IMR-90 (cell line): Measurements from ENCODE around the gene KIF5C. TPM values are rescaled to one million over a fixed set of nuclear protein-coding genes. Genes with fewer than 3 reads are reported as not detected.

Experiments used
- ATAC-seq: fragments of 200-7000 bp; cut with Tn5 transposase; 2 replicates; pipeline ENCODE4 v1.9.1; 2020; ENCODE audit warnings: low read depth, mild to moderate bottlenecking, moderate library complexity
- BruUV-seq: library from RNA; stranded (reverse); fragments of 400-500 nt; replicated peaks from 2 replicates; lab custom pipeline; 2021; lab: Mats Ljungman, UMichigan
- CTCF ChIA-PET: fragments of 300-600 bp; formaldehyde crosslinking; extraction: SDS; loops from one replicate; lab custom pipeline; 2021; ENCODE audit warnings: antibody characterized with exemption; lab: Yijun Ruan, JAX
- POLR2A ChIA-PET: fragments of 300-600 bp; sonication (Branson Sonifier 250); formaldehyde crosslinking; loops from one replicate; lab custom pipeline; 2022; ENCODE audit warnings: antibody characterized with exemption; ENCODE audit not compliant: unreplicated experiment; lab: Charles Lee
- DNase-seq: peaks from one replicate; pipeline ENCODE4 v3.0.0; 2013
- H2AFZ ChIP-seq: replicated peaks from 2 replicates; pipeline ENCODE3; 2013; ENCODE audit warnings: low read length, mild to moderate bottlenecking; ENCODE audit not compliant: poor library complexity
- H2AK5ac ChIP-seq: 2 replicates; pipeline ENCODE4 v1.6.1; 2013; ENCODE audit warnings: low read depth, low read length, inconsistent platforms
- H2AK9ac ChIP-seq: replicated peaks from 2 replicates; pipeline ENCODE3; 2013; ENCODE audit warnings: mild to moderate bottlenecking, low read depth, low read length, moderate library complexity; ENCODE audit not compliant: poor library complexity
- H2BK120ac ChIP-seq: 2 replicates; pipeline ENCODE4 v1.6.1; 2013; ENCODE audit warnings: low read depth, low read length, inconsistent platforms
- H2BK15ac ChIP-seq: 3 replicates; pipeline ENCODE4 v1.6.1; 2013; ENCODE audit warnings: low read depth, low read length, inconsistent platforms
- H2BK20ac ChIP-seq: 2 replicates; pipeline ENCODE4 v1.6.1; 2013; ENCODE audit warnings: low read depth, mild to moderate bottlenecking, inconsistent platforms, low read length, moderate library complexity
- H2BK5ac ChIP-seq: 2 replicates; pipeline ENCODE4 v1.6.1; 2013; ENCODE audit warnings: mild to moderate bottlenecking, low read depth, low read length, inconsistent platforms; ENCODE audit not compliant: poor library complexity, severe bottlenecking
- H3K14ac ChIP-seq: replicated peaks from 2 replicates; pipeline ENCODE4 v1.6.1; 2013; ENCODE audit warnings: low read depth, low read length, inconsistent platforms
- H3K18ac ChIP-seq: 2 replicates; pipeline ENCODE4 v1.6.1; 2013; ENCODE audit warnings: low read depth, low read length, control low read depth
- H3K23ac ChIP-seq: 2 replicates; pipeline ENCODE4 v1.6.1; 2013; ENCODE audit warnings: low read depth, low read length, inconsistent platforms
- H3K27ac ChIP-seq: 2 replicates; pipeline ENCODE4 v1.5.1; 2013; ENCODE audit warnings: mild to moderate bottlenecking, control low read depth, low read length; ENCODE audit not compliant: insufficient read depth
- H3K27me3 ChIP-seq: 2 replicates; pipeline ENCODE4 v1.6.1; 2013; ENCODE audit warnings: low read length; ENCODE audit not compliant: control insufficient read depth, insufficient read depth
- H3K36me3 ChIP-seq: 2 replicates; pipeline ENCODE4 v1.6.1; 2013; ENCODE audit warnings: low read length, mixed read lengths; ENCODE audit not compliant: control insufficient read depth, insufficient read depth
- H3K4ac ChIP-seq: 2 replicates; pipeline ENCODE4 v1.6.1; 2013; ENCODE audit warnings: low read depth, low read length, inconsistent platforms
- H3K4me1 ChIP-seq: 2 replicates; pipeline ENCODE4 v1.6.1; 2013; ENCODE audit warnings: low read length, mixed read lengths; ENCODE audit not compliant: control insufficient read depth, insufficient read depth
- H3K4me2 ChIP-seq: 2 replicates; pipeline ENCODE4 v1.6.1; 2013; ENCODE audit warnings: low read depth, mild to moderate bottlenecking, control low read depth, low read length, moderate library complexity
- H3K4me3 ChIP-seq: 2 replicates; pipeline ENCODE4 v1.5.1; 2013; ENCODE audit warnings: low read depth, mild to moderate bottlenecking, control low read depth, low read length, moderate library complexity; ENCODE audit not compliant: insufficient read depth
- H3K56ac ChIP-seq: 2 replicates; pipeline ENCODE4 v1.6.1; 2013; ENCODE audit warnings: low read length, inconsistent platforms; ENCODE audit not compliant: insufficient read depth; ENCODE audit errors: extremely low read depth
- H3K79me1 ChIP-seq, 2 experiments: 2 replicates each; pipeline ENCODE4 v1.6.1; 2013; ENCODE audit warnings: low read length in 2 of 2, inconsistent platforms in 1 of 2, low read depth in 1 of 2
- H3K9ac ChIP-seq: 2 replicates; pipeline ENCODE4 v1.6.1; 2013; ENCODE audit warnings: low read depth, low read length, control low read depth
- H3K9me1 ChIP-seq: 2 replicates; pipeline ENCODE4 v1.6.1; 2013; ENCODE audit warnings: low read length, inconsistent platforms; ENCODE audit not compliant: insufficient read depth
- H3K9me3 ChIP-seq: 2 replicates; pipeline ENCODE4 v1.6.1; 2013; ENCODE audit warnings: low read length; ENCODE audit not compliant: control insufficient read depth, insufficient read depth
- H4K20me1 ChIP-seq: 2 replicates; pipeline ENCODE4 v1.6.1; 2013; ENCODE audit warnings: low read length, inconsistent platforms; ENCODE audit not compliant: insufficient read depth
- H4K5ac ChIP-seq: 2 replicates; pipeline ENCODE4 v1.6.1; 2013; ENCODE audit warnings: mild to moderate bottlenecking, low read depth, low read length, control low read depth
- H4K8ac ChIP-seq, 2 experiments: 2 replicates each; pipeline ENCODE4 v1.6.1; 2013; ENCODE audit warnings: low read depth in 2 of 2, low read length in 2 of 2, control low read depth in 1 of 2, inconsistent platforms in 1 of 2
- H4K91ac ChIP-seq: 2 replicates; pipeline ENCODE4 v1.6.1; 2013; ENCODE audit warnings: low read depth, low read length, inconsistent platforms; ENCODE audit not compliant: insufficient read depth
- CEBPB ChIP-seq: IDR thresholded peaks from 2 replicates; pipeline ENCODE4 v1.6.1; 2012; ENCODE audit warnings: low read depth, low read length, improper control_type of control experiment
- CTCF ChIP-seq: conservative IDR thresholded peaks from 2 replicates; pipeline ENCODE4 v1.5.1; 2012; ENCODE audit warnings: mild to moderate bottlenecking, low read depth, low read length, improper control_type of control experiment
- ELK1 ChIP-seq: fragments of 150-350 bp; IDR thresholded peaks from 2 replicates; pipeline ENCODE4 v1.6.1; 2016; ENCODE audit warnings: low read depth, mild to moderate bottlenecking, low read length, moderate library complexity, borderline replicate concordance
- MAFK ChIP-seq: IDR thresholded peaks from 2 replicates; pipeline ENCODE4 v1.6.1; 2012; ENCODE audit warnings: low read depth, low read length, improper control_type of control experiment
- MAZ ChIP-seq: IDR thresholded peaks from 2 replicates; pipeline ENCODE4 v1.6.1; 2012; ENCODE audit warnings: low read depth, mild to moderate bottlenecking, low read length, improper control_type of control experiment, moderate library complexity, borderline replicate concordance
- MXI1 ChIP-seq: IDR thresholded peaks from 2 replicates; pipeline ENCODE4 v1.6.1; 2012; ENCODE audit warnings: low read depth, mild to moderate bottlenecking, low read length, moderate library complexity, borderline replicate concordance
- NFE2L2 ChIP-seq: fragments of 150-350 bp; IDR thresholded peaks from 2 replicates; pipeline ENCODE4 v1.6.1; 2016; ENCODE audit warnings: low read depth, mild to moderate bottlenecking, low read length
- SMC3 ChIP-seq: fragments of 150-350 bp; IDR thresholded peaks from 2 replicates; pipeline ENCODE4 v1.6.1; 2016; ENCODE audit warnings: low read depth, mild to moderate bottlenecking, antibody characterized with exemption, low read length, moderate library complexity
- WGBS, 2 experiments: methylation state at CpG; one replicate each; pipeline versions ENCODE4 v1.1.5 to v1.1.7; 2013; ENCODE audit warnings: missing lambda C conversion rate in 2 of 2; ENCODE audit not compliant: insufficient read length in 1 of 2; ENCODE audit errors: extremely low coverage in 2 of 2; 5-methylcytosine and 5-hydroxymethylcytosine counted together
- dilution Hi-C: fragments of 300-500 bp; cut with HindIII; formaldehyde crosslinking; loops from one replicate; pipeline ENCODE4 v1.14.3; 2018; ENCODE audit warnings: low sequenced_read_pairs; ENCODE audit not compliant: unreplicated experiment
- in situ Hi-C: fragments of 300-500 bp; cut with MboI; formaldehyde crosslinking; loops from 3 replicates; pipeline ENCODE4 v1.14.3; 2019; ENCODE audit warnings: low sequenced_read_pairs, inconsistent platforms, mixed read lengths
- intact Hi-C: fragments of 100-400 bp; cut with micrococcal nuclease; formaldehyde crosslinking; loops from 2 replicates; pipeline ENCODE4 v1.10.0; 2022
- polyA plus RNA-seq, 3 experiments: library from polyadenylated mRNA; depleted of rRNA; stranded (reverse); fragments of >200 nt; gene quantifications; 2 replicates each; pipeline ENCODE4 v1.2.3, GENCODE V29; 2012; ENCODE audit warnings: low replicate concordance in 1 of 3
- total RNA-seq: library from RNA; depleted of rRNA; stranded (reverse); fragments of >200 nt; gene quantifications from 2 replicates; pipeline ENCODE4 v1.2.3, GENCODE V29; 2012

Gene KIF5C
- total and polyA plus RNA-seq, 2 of the 4 experiments (the other 2 are of a cell fraction), result 0.10 to 0.18 TPM

GRCh38 chr2:148978026-148978685, 103.1 kb downstream of the KIF5C start:
- H4K5ac ChIP-seq, result no peak overlapping the region
- no peak for ATAC-seq
- no peak overlapping the region for H2AK5ac ChIP-seq
- no peak for TF ChIP-seq MAFK
- no peak for TF ChIP-seq MXI1
- TF ChIP-seq NFE2L2, result no peak
- TF ChIP-seq CTCF, result no peak
- no peak for TF ChIP-seq SMC3
- TF ChIP-seq CEBPB, result no peak
- no peak for TF ChIP-seq MAZ
- TF ChIP-seq ELK1, result no peak
- no peaks in the 10 kb centered on the region for H4K20me1 ChIP-seq
- no peak overlapping the region for H2BK120ac ChIP-seq
- H3K79me1 ChIP-seq, result no peaks in the 10 kb centered on the region
- no peak overlapping the region for H3K4ac ChIP-seq
- no peak overlapping the region for H3K14ac ChIP-seq
- no peak overlapping the region for H4K91ac ChIP-seq
- CTCF ChIA-PET, result interaction anchor here (1.0 kb wide), 1 partner anchor 12 kb away, joined by 3 read pairs; no protein-coding TSS in a partner anchor
- no CpG with 5 or more reads among the region's 7 CpGs for WGBS, 2 experiments
- H2AK9ac ChIP-seq, result no peak overlapping the region
- no peak overlapping the region for H4K8ac ChIP-seq
- no peak overlapping the region for H3K27ac ChIP-seq
- intact Hi-C loops, result no loop called here
- H3K36me3 ChIP-seq, result no peaks in the 10 kb centered on the region
- no peak overlapping the region for H3K4me2 ChIP-seq
- H2BK20ac ChIP-seq, result no peak overlapping the region
- H2BK15ac ChIP-seq, result no peak overlapping the region
- H3K18ac ChIP-seq, result no peak overlapping the region
- DNase-seq, result no peak
- in situ Hi-C loops, result loop anchor here (25.0 kb wide), 1 partner anchor 991 kb away; no protein-coding TSS in a partner anchor
- dilution Hi-C loops, result no loop called here
- H3K4me3 ChIP-seq, result no peak overlapping the region
- POLR2A ChIA-PET, result no interaction called here
- H3K9me1 ChIP-seq, result no peaks in the 10 kb centered on the region
- no peak overlapping the region for H3K56ac ChIP-seq
- no peak overlapping the region for H2BK5ac ChIP-seq
- no peaks in the 10 kb centered on the region for H3K9me3 ChIP-seq
- no peaks in the 10 kb centered on the region for H3K4me1 ChIP-seq
- BruUV-seq, result no TSS peak
- no peaks in the 10 kb centered on the region; the same call in 1 of the 2 replicates for H3K27me3 ChIP-seq
- no peak overlapping the region for H3K9ac ChIP-seq
- no peak overlapping the region for H2AFZ ChIP-seq
- H3K23ac ChIP-seq, result no peak overlapping the region
